Kidney (tissue), 14 donors: Measurements from ENCODE around the gene SLC12A4. TPM values are rescaled to one million over a fixed set of nuclear protein-coding genes. Genes with fewer than 3 reads are reported as not detected.

Experiments used
- DNase-seq, 5 donors: peaks; one replicate each; pipeline ENCODE4 v3.0.0-alpha.2; 2013 to 2020
- FAIRE-seq: peaks from 2 replicates; lab custom pipeline; 2012; peaks lifted over from hg19 to GRCh38; lab: Jason Lieb, UNC
- H3K27ac ChIP-seq, 2 donors: one replicate each; pipeline ENCODE4 v1.7.0; 2013; ENCODE audit warnings: low read depth in 2 of 2, low read length in 2 of 2, inconsistent platforms in 1 of 2
- H3K27me3 ChIP-seq: one replicate; pipeline ENCODE4 v1.7.1; 2013; ENCODE audit warnings: low read length, inconsistent platforms; ENCODE audit not compliant: control insufficient read depth, insufficient read depth
- H3K36me3 ChIP-seq, 3 donors: one replicate each; pipeline versions ENCODE4 v1.7.0 to v1.7.1; 2013; ENCODE audit warnings: low read length in 3 of 3, control low read depth in 1 of 3, inconsistent platforms in 1 of 3; ENCODE audit not compliant: insufficient read depth in 3 of 3, control insufficient read depth in 2 of 3
- H3K4me1 ChIP-seq, 3 donors: one replicate each; pipeline versions ENCODE4 v1.7.0 to v1.7.1; 2013; ENCODE audit warnings: low read length in 3 of 3, inconsistent platforms in 1 of 3, low read depth in 1 of 3; ENCODE audit not compliant: control insufficient read depth in 2 of 3, insufficient read depth in 2 of 3
- H3K4me3 ChIP-seq, 3 donors: one replicate each; pipeline versions ENCODE4 v1.7.0 to v1.8.1; 2013; ENCODE audit warnings: low read length in 3 of 3, control low read depth in 1 of 3, inconsistent platforms in 1 of 3
- H3K9ac ChIP-seq, 3 donors: one replicate each; pipeline versions ENCODE4 v1.7.0 to v1.7.1; 2013; ENCODE audit warnings: low read length in 3 of 3, control low read depth in 1 of 3, inconsistent platforms in 1 of 3
- H3K9me3 ChIP-seq, 3 donors: one replicate each; pipeline versions ENCODE4 v1.7.0 to v1.7.1; 2013; ENCODE audit warnings: low read length in 3 of 3, control low read depth in 1 of 3, inconsistent platforms in 1 of 3; ENCODE audit not compliant: control insufficient read depth in 2 of 3, insufficient read depth in 1 of 3
- CTCF ChIP-seq: IDR thresholded peaks from 3 replicates; pipeline ENCODE4 v1.5.1; 2012; ENCODE audit warnings: mild to moderate bottlenecking, moderate library complexity, borderline replicate concordance; ENCODE audit not compliant: insufficient read depth; ENCODE audit errors: extremely low read depth
- intact Hi-C: fragments of 100-400 bp; cut with DNase I; formaldehyde crosslinking; loops from one replicate; pipeline ENCODE4 v1.11.1; 2022
- polyA plus RNA-seq: library from polyadenylated mRNA; stranded (reverse); fragments of 350-450 nt; fragmentation: Illumina TruSeq; extraction: RNeasy Lipid Tissue Mini Kit (QIAGEN cat#74804); gene quantifications from one replicate; pipeline ENCODE4 v1.2.3, GENCODE V29; 2014; ENCODE audit warnings: low read depth, low replicate concordance; ENCODE audit not compliant: insufficient read depth
- total RNA-seq: library from RNA; stranded (reverse); fragmentation: NEBNext Ultra II Directional; extraction: Animal tissue kit (Norgen Biotek cat#: 25700); gene quantifications from one replicate; pipeline ENCODE4 v1.2.1, GENCODE V29; 2021
- donor health status: control.
- donor health status: control.
- donor health status: control.
- donor health status: control.
- donor health status: control.
- donor health status: DM: yes; HTN: yes; CAD: no.
- donor health status: Normal renal cell carcinoma (clear cell type).

SLC12A4 gene
- total and polyA plus RNA-seq, 2 donors from 2014 or later: 16.7 to 66.2 TPM

DNA sequence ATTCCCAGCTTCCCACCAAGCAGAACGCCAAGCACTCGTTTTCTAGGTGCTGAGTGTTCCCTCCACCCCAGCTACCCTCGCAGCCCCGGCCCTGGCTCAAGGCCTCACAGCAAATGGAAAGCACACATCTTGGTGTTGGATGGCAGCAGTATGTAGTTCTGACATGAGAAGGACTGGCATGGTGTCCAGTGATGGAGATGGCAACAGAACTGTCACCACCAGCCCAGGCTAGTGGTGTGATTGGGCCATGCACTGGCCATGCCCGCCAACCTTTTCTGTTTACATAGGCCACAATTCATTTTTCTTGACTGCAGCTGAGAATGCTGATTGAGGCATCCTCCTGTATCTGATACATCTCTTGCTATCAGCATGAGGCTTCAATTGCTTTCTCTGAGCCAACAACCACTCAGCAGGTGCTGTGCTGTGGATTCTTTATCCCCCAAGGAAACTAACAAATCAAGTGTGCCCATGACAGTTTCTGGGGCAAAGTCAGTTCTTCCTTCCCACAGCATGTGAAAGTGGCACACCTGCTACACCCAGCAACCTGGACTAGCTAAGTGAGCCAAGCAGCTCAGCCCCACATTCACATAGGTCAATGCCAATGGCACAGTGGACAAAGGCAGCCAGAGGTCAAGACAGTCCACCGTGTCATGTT is 3.8 kb downstream of the SLC12A4 start:
- DNase-seq: no peak
- Histone ChIP-seq H3K4me3 (peak overlapping the region in 1 of 3 donors; percentile 20), H3K27me3 (no peaks in the 10 kb centered on the region), H3K9ac (no peak overlapping the region), H3K4me1 (peaks cover 0 to 31% (median 12%) of the 10 kb centered on the region in 3 donors), H3K36me3 (peaks cover 3 to 30% (median 3%) of the 10 kb centered on the region in 3 donors), H3K27ac (no peak overlapping the region), H3K9me3 (no peaks in the 10 kb centered on the region)
- intact Hi-C loops: no loop called here
- no peak for FAIRE-seq
- no peak for TF ChIP-seq CTCF

GRCh38 chr16:67963662-67964321 is 4.6 kb downstream of the SLC12A4 start:
- peaks cover 3 to 30% (median 3%) of the 10 kb centered on the region in 3 donors for H3K36me3 ChIP-seq
- no peak overlapping the region for H3K9ac ChIP-seq
- FAIRE-seq: no peak

DNA sequence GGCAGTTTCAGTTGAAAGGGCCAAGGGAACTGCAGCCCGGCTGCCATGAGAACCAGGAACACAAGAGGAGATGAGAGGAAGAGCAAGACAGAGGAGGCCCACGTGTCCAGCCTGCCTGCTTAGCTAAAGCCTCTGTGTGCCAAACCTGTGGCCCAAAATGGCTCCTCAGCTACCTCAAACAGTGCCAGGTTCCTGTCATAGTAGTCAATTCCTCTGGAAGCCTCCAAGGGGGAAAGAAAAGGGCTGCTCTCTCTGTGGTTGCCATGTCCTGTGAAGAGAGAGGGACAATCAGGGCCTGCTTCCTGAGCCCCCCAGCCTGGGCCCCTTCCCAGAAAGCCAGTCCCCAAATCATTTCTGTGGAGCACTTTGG is 5.2 kb downstream of the SLC12A4 start:
- H3K36me3 ChIP-seq: peaks cover 3 to 33% (median 8%) of the 10 kb centered on the region in 3 donors
- no peak for TF ChIP-seq CTCF
- FAIRE-seq: no peak
- H3K9me3 ChIP-seq: no peaks in the 10 kb centered on the region
- H3K27ac ChIP-seq: no peak overlapping the region
- H3K9ac ChIP-seq: no peak overlapping the region
- H3K4me3 ChIP-seq: peak overlapping the region in 1 of 3 donors; percentile 20
- H3K27me3 ChIP-seq: no peaks in the 10 kb centered on the region
- peaks cover 0 to 41% (median 16%) of the 10 kb centered on the region in 3 donors for H3K4me1 ChIP-seq
- intact Hi-C loops: no loop called here
- DNase-seq: no peak

More at GRCh38 chr16:67963662-67964321, 4.6 kb downstream of the SLC12A4 start:
- Histone ChIP-seq H3K27ac (no peak overlapping the region), H3K4me1 (peaks cover 0 to 37% (median 16%) of the 10 kb centered on the region in 3 donors), H3K27me3 (no peaks in the 10 kb centered on the region), H3K4me3 (peak overlapping the region in 1 of 3 donors; percentile 20), H3K9me3 (no peaks in the 10 kb centered on the region)
- intact Hi-C loops: no loop called here
- peak in 4 of 5 donors; percentile 30 to 77 (median 40) for DNase-seq
- no peak for TF ChIP-seq CTCF
